GM19455 (cell line): ENCODE data around the gene SASH1.
"Not testable (repeated sequence)": the region's sequence is repeated elsewhere in the genome, so short reads cannot be mapped to it uniquely, and the experiment has no call there.

Experiments used
- ATAC-seq: cut with Tn5 transposase; IDR thresholded peaks from one replicate; pipeline ENCODE4 v1.9.1; 2021; ENCODE audit not compliant: unreplicated experiment

SASH1 gene

GRCh38 chr6:148364056-148364824 is 21.6 kb downstream of the SASH1 start:
- no peak for ATAC-seq

DNA sequence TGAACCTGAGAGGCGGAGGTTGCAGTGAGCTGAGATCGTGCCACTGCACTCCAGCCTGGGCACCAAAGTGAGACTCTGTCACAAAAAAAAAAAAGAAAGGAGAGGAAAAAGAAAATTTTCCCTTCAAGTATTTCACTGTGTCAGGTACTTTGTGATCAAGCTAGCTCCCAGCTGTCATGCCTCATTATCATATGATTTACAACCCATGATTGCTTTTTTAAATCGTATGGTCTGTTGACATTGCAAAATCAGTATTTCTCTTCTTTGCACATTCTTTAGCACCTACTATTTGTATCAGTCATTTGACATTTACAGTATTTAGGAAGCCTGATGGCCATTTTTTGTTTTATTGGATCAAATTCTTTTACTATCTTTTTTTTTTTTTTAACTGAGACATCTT is 22.4 kb downstream of the SASH1 start:
- no peak for ATAC-seq

- ATAC-seq: no peak
These were observed 24.9 kb downstream of the SASH1 start for GRCh38 chr6:148367411-148368024.

GRCh38 chr6:148370176-148370575 is 27.5 kb downstream of the SASH1 start:
- ATAC-seq: no peak

- ATAC-seq: no peak
These were observed 31.6 kb downstream of the SASH1 start for GRCh38 chr6:148374040-148374774.

GRCh38 chr6:148375401-148375800 is 32.8 kb downstream of the SASH1 start:
- ATAC-seq: no peak

DNA sequence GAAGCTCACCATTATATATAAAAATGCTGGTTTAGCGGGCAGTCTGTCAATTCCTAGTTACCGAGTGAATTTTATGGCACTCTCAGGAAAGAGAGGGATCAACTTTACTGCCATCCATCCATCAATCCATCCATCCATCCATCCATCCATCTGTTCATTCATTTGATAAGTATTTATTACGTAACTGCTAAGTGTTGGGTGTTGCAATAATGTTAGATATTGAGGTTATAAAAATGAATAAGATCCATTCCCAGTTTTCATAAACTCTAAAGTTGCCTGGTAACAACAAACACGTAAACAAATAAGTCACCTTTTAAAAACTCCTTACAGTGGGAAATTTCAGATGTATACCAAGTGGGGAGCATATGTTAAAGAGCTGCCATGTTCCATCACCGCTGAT is 36.8 kb downstream of the SASH1 start:
- ATAC-seq: no peak

- ATAC-seq: no peak
These were observed 37.5 kb downstream of the SASH1 start for GRCh38 chr6:148379966-148380713.

GRCh38 chr6:148382051-148382450 is 39.4 kb downstream of the SASH1 start:
- not testable (repeated sequence) for ATAC-seq

- ATAC-seq: no peak
These were observed 40.2 kb downstream of the SASH1 start for GRCh38 chr6:148382861-148383260.

GRCh38 chr6:148383658-148384368 is 41.2 kb downstream of the SASH1 start:
- no peak for ATAC-seq

DNA sequence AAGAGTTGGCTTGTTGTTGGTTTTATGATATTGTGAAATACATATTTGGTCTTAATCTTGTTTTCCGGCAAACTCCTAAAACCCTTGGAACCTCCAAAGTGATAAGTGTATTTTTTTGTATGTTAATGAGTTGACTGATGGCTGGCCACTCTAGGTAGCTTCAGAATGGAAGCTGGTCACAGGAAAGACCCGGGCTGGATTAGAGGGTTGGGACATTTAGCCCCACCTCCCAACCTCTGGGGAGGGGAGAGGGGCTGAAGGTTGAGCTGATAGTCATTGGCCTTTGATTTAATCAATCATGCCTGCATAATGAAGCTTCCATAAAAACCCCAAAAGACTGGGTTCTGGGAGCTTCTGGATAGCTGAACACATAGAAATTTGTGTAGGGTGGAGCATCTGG is 42.7 kb downstream of the SASH1 start:
- ATAC-seq: no peak

DNA sequence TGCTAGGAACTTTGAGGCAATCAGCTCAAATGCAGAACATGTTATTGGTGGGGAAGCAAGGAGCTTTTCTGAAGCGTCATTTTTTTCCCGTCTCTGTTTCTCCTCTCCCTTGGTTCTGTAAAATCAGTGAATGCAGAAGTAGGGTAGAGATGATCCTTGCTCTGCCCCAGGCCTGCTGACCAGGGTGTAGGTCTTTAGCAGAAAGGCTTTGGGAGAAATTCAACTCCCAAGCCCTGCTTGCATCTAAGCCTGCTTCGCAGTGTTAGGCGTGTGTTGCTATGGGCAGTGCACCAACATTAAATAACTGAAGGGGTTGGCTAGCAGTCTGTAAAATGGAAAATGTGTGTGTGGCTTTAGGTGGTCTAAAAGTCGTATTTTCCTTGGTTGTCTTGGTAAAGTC is 45.9 kb downstream of the SASH1 start:
- no peak for ATAC-seq

- ATAC-seq: no peak
These were observed 46.4 kb downstream of the SASH1 start for GRCh38 chr6:148389086-148389485.

DNA sequence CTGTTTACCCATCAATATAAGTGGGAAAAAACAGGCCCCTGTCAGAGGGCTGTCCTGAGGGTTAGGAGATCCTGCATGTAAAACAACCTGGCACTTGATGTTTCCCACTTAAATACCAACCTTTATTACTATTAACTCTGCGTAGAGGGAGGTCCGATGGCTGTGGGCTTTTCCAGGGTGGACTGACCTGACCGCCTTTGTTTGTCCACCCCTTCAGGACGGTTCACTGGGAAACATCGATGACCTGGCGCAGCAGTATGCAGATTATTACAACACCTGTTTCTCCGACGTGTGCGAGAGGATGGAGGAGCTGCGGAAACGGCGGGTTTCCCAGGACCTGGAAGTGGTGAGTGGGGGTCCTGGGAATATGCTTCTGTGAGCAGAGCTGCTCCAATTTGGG is 47.3 kb downstream of the SASH1 start:
- no peak for ATAC-seq

- not testable (repeated sequence) for ATAC-seq
These were observed 49.5 kb downstream of the SASH1 start for GRCh38 chr6:148392127-148392526.

DNA sequence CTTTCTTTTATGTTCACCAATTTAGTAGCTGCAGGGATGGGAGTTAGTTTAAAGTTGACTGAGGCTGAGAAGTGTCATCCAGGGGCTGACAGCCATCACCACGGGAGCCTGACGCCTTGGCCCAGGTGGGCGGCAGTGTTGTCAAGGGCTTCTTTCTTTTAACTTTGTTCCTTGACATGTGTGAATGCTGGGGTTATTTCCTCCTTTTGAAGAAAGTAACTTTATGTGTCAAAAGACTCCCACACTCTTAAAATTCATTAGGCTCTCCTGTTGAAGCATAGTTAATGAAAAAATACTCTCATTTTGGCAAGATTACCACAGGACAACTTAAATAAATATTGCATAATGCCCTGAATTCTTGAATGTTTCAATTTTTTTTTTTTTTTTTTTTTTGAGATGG is 50.0 kb downstream of the SASH1 start:
- no peak for ATAC-seq

GRCh38 chr6:148395583-148396101 is 53.0 kb downstream of the SASH1 start:
- ATAC-seq: no peak

DNA sequence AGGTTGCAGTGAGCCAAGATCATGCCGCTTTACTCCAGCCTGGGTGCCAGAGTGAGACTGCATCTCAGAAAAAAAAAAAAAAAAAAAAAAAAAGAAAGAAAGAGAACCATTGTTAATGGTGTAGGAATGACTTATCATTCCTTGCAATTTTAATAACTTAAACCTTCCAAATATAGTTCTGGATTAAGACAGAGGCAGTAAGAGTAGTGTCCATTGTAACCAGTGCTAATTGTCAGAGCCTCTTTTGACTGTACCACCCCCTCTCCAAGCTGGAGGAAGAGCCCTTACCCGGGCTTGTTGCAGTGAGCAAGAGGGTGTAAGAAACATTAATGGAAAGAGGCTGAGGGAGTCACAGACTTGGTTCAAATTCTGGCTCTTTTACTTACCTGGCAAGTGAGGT is 53.8 kb downstream of the SASH1 start:
- no peak for ATAC-seq

- no peak for ATAC-seq
These were observed 54.3 kb downstream of the SASH1 start for GRCh38 chr6:148396926-148397325.
